Rectal smooth muscle tissue (tissue), 1 donor: ENCODE results near the gene SMYD2.
A peak's percentile ranks its signal among the peaks of the same experiment; 100 is the strongest.

ENCODE experiments used
- H3K27ac ChIP-seq: one replicate; pipeline ENCODE4 v1.7.0; 2013; ENCODE audit warnings: low read depth, low read length, inconsistent platforms
- H3K27me3 ChIP-seq: one replicate; pipeline ENCODE4 v1.7.0; 2013; ENCODE audit warnings: low read length; ENCODE audit not compliant: control insufficient read depth, insufficient read depth
- H3K36me3 ChIP-seq: one replicate; pipeline ENCODE4 v1.7.0; 2013; ENCODE audit warnings: low read length; ENCODE audit not compliant: control insufficient read depth, insufficient read depth
- H3K4me1 ChIP-seq: one replicate; pipeline ENCODE4 v1.7.0; 2013; ENCODE audit warnings: low read length; ENCODE audit not compliant: control insufficient read depth, insufficient read depth
- H3K4me3 ChIP-seq: one replicate; pipeline ENCODE4 v1.7.0; 2013; ENCODE audit warnings: low read length
- H3K9ac ChIP-seq: one replicate; pipeline ENCODE4 v1.7.0; 2013; ENCODE audit warnings: low read length

SMYD2 gene

GRCh38 chr1:214281021-214281719 is at the start of gene SMYD2:
SMYD2 (plus strand) TSS chr1:214281159; CDS start chr1:214281255, 96 bp downstream.
- H3K27me3 ChIP-seq, result no peaks in the 10 kb centered on the region
- peak within 1 kb of the TSS; percentile 94 for H3K4me3 ChIP-seq
- H3K27ac ChIP-seq, result peak within 1 kb of the TSS; percentile 84
- H3K4me1 ChIP-seq, result no peaks in the 10 kb centered on the region
- no peaks in the 10 kb centered on the region for H3K36me3 ChIP-seq
- H3K9ac ChIP-seq, result peak within 1 kb of the TSS; percentile 76

- Histone ChIP-seq H3K9ac (no peak overlapping the region), H3K36me3 (no peaks in the 10 kb centered on the region), H3K4me3 (no peak overlapping the region), H3K4me1 (no peaks in the 10 kb centered on the region), H3K27ac (no peak overlapping the region), H3K27me3 (no peaks in the 10 kb centered on the region)
Measured at GRCh38 chr1:214233856-214234634, 46.9 kb upstream of the SMYD2 start.

- no peaks in the 10 kb centered on the region for H3K36me3 ChIP-seq
- H3K4me3 ChIP-seq, result no peak overlapping the region
- no peak overlapping the region for H3K27ac ChIP-seq
- no peak overlapping the region for H3K9ac ChIP-seq
- no peaks in the 10 kb centered on the region for H3K4me1 ChIP-seq
- H3K27me3 ChIP-seq, result no peaks in the 10 kb centered on the region
Measured at GRCh38 chr1:214234635-214235025, 46.3 kb upstream of the SMYD2 start.

- no peaks in the 10 kb centered on the region for H3K27me3 ChIP-seq
- no peaks in the 10 kb centered on the region for H3K36me3 ChIP-seq
- no peak overlapping the region for H3K4me3 ChIP-seq
- H3K4me1 ChIP-seq, result no peaks in the 10 kb centered on the region
- no peak overlapping the region for H3K9ac ChIP-seq
- no peak overlapping the region for H3K27ac ChIP-seq
Measured at GRCh38 chr1:214236477-214236876, 44.5 kb upstream of the SMYD2 start.

- H3K4me1 ChIP-seq, result no peaks in the 10 kb centered on the region
- H3K27me3 ChIP-seq, result no peaks in the 10 kb centered on the region
- no peak overlapping the region for H3K27ac ChIP-seq
- H3K36me3 ChIP-seq, result no peaks in the 10 kb centered on the region
- H3K4me3 ChIP-seq, result no peak overlapping the region
- no peak overlapping the region for H3K9ac ChIP-seq
Measured at GRCh38 chr1:214241060-214241459, 39.9 kb upstream of the SMYD2 start.

- Histone ChIP-seq H3K27ac (no peak overlapping the region), H3K4me3 (no peak overlapping the region), H3K4me1 (no peaks in the 10 kb centered on the region), H3K36me3 (no peaks in the 10 kb centered on the region), H3K27me3 (no peaks in the 10 kb centered on the region), H3K9ac (no peak overlapping the region)
Measured at GRCh38 chr1:214244252-214244651, 36.7 kb upstream of the SMYD2 start.

GRCh38 chr1:214244841-214245240 is 36.1 kb upstream of the SMYD2 start:
- no peak overlapping the region for H3K4me3 ChIP-seq
- H3K9ac ChIP-seq, result no peak overlapping the region
- H3K36me3 ChIP-seq, result no peaks in the 10 kb centered on the region
- no peak overlapping the region for H3K27ac ChIP-seq
- no peaks in the 10 kb centered on the region for H3K27me3 ChIP-seq
- H3K4me1 ChIP-seq, result no peaks in the 10 kb centered on the region

GRCh38 chr1:214247501-214248041 is 33.4 kb upstream of the SMYD2 start:
- Histone ChIP-seq H3K36me3 (no peaks in the 10 kb centered on the region), H3K4me3 (no peak overlapping the region), H3K9ac (no peak overlapping the region), H3K27ac (no peak overlapping the region), H3K27me3 (no peaks in the 10 kb centered on the region), H3K4me1 (no peaks in the 10 kb centered on the region)

- Histone ChIP-seq H3K27me3 (no peaks in the 10 kb centered on the region), H3K36me3 (no peaks in the 10 kb centered on the region), H3K9ac (no peak overlapping the region), H3K4me1 (no peaks in the 10 kb centered on the region), H3K27ac (no peak overlapping the region), H3K4me3 (no peak overlapping the region)
Measured at GRCh38 chr1:214248311-214249085, 32.5 kb upstream of the SMYD2 start.

GRCh38 chr1:214249651-214250050 is 31.3 kb upstream of the SMYD2 start:
- Histone ChIP-seq H3K27ac (no peak overlapping the region), H3K27me3 (no peaks in the 10 kb centered on the region), H3K36me3 (no peaks in the 10 kb centered on the region), H3K4me3 (no peak overlapping the region), H3K9ac (no peak overlapping the region), H3K4me1 (no peaks in the 10 kb centered on the region)

- Histone ChIP-seq H3K4me1 (no peaks in the 10 kb centered on the region), H3K27ac (no peak overlapping the region), H3K27me3 (no peaks in the 10 kb centered on the region), H3K4me3 (no peak overlapping the region), H3K36me3 (no peaks in the 10 kb centered on the region), H3K9ac (no peak overlapping the region)
Measured at GRCh38 chr1:214251354-214251753, 29.6 kb upstream of the SMYD2 start.

GRCh38 chr1:214255509-214255908 is 25.4 kb upstream of the SMYD2 start:
- Histone ChIP-seq H3K9ac (no peak overlapping the region), H3K4me1 (no peaks in the 10 kb centered on the region)

More at GRCh38 chr1:214255509-214255908, 25.4 kb upstream of the SMYD2 start:
- Histone ChIP-seq H3K27me3 (no peaks in the 10 kb centered on the region), H3K27ac (no peak overlapping the region), H3K4me3 (no peak overlapping the region), H3K36me3 (no peaks in the 10 kb centered on the region)
